Osteoblast (primary cell): ENCODE data around the gene BTBD2. TPM values are rescaled to one million over a fixed set of nuclear protein-coding genes. Genes with fewer than 3 reads are reported as not detected.
A peak's percentile ranks its signal among the peaks of the same experiment; 100 is the strongest.

Source experiments
- DNase-seq: peaks from one replicate; pipeline ENCODE4 v3.0.0; 2011; ENCODE audit warnings: low spot score, mixed read lengths; ENCODE audit not compliant: insufficient read length; ENCODE audit errors: missing footprints
- H2AFZ ChIP-seq: 2 replicates; pipeline ENCODE4 v1.6.0; 2011; ENCODE audit warnings: mild to moderate bottlenecking, low read length
- H3K27ac ChIP-seq: 2 replicates; pipeline ENCODE4 v1.5.1; 2011; ENCODE audit warnings: mild to moderate bottlenecking, low read depth, low read length, moderate library complexity
- H3K27me3 ChIP-seq: 2 replicates; pipeline ENCODE4 v1.6.0; 2012; ENCODE audit warnings: mild to moderate bottlenecking, control low read depth, inconsistent platforms, low read length, moderate library complexity; ENCODE audit not compliant: insufficient read depth
- H3K36me3 ChIP-seq: 2 replicates; pipeline ENCODE4 v1.5.1; 2011; ENCODE audit warnings: mild to moderate bottlenecking, low read length, control low read depth, moderate library complexity; ENCODE audit not compliant: insufficient read depth
- H3K4me1 ChIP-seq: 2 replicates; pipeline ENCODE4 v1.5.1; 2011; ENCODE audit warnings: mild to moderate bottlenecking, low read length, control low read depth, moderate library complexity; ENCODE audit not compliant: insufficient read depth
- H3K4me2 ChIP-seq: 2 replicates; pipeline ENCODE4 v1.6.0; 2011; ENCODE audit warnings: mild to moderate bottlenecking, low read length; ENCODE audit not compliant: insufficient read depth
- H3K4me3 ChIP-seq: fragments of 200-600 bp; sonication (generic); 3 replicates; pipeline ENCODE4 v1.5.1; 2012; ENCODE audit warnings: mild to moderate bottlenecking, low read length, inconsistent platforms; ENCODE audit not compliant: insufficient read depth
- H3K79me2 ChIP-seq: 2 replicates; pipeline ENCODE4 v1.6.0; 2012; ENCODE audit warnings: mild to moderate bottlenecking, low read length, control low read depth, inconsistent platforms; ENCODE audit not compliant: insufficient read depth
- H3K9me3 ChIP-seq: 2 replicates; pipeline ENCODE4 v1.5.1; 2011; ENCODE audit warnings: low read depth, low read length, control low read depth
- H4K20me1 ChIP-seq: 2 replicates; pipeline ENCODE4 v1.6.0; 2012; ENCODE audit warnings: mild to moderate bottlenecking, low read length, control low read depth; ENCODE audit not compliant: insufficient read depth
- CTCF ChIP-seq: IDR thresholded peaks from 2 replicates; pipeline ENCODE4 v1.5.1; 2011; ENCODE audit warnings: mild to moderate bottlenecking, low read depth, low read length, moderate library complexity; ENCODE audit errors: extremely low read depth
- total RNA-seq: library from RNA; depleted of rRNA; stranded (reverse); fragments of >200 nt; gene quantifications from 2 replicates; pipeline ENCODE4 v1.2.3, GENCODE V29; 2012

Gene BTBD2
- total RNA-seq, 1 donor = 57.5 TPM

GRCh38 chr19:2062770-2063169 is 47.3 kb upstream of the BTBD2 start:
- no peaks in the 10 kb centered on the region for H3K79me2 ChIP-seq
- peak; percentile 51 for DNase-seq
- H3K27ac ChIP-seq = no peak overlapping the region
- no peaks in the 10 kb centered on the region for H3K9me3 ChIP-seq
- TF ChIP-seq CTCF = no peak
- H3K4me3 ChIP-seq = no peak overlapping the region
- no peaks in the 10 kb centered on the region for H4K20me1 ChIP-seq
- H3K4me1 ChIP-seq = peaks cover 29% of the 10 kb centered on the region
- H3K4me2 ChIP-seq = no peak overlapping the region
- no peak overlapping the region for H2AFZ ChIP-seq
- H3K36me3 ChIP-seq = no peaks in the 10 kb centered on the region
- H3K27me3 ChIP-seq = no peaks in the 10 kb centered on the region

- peaks cover 29% of the 10 kb centered on the region for H3K4me1 ChIP-seq
- H3K79me2 ChIP-seq = no peaks in the 10 kb centered on the region
- peak overlapping the region; percentile 93 for H2AFZ ChIP-seq
- no peaks in the 10 kb centered on the region for H3K9me3 ChIP-seq
- DNase-seq = no peak
- H3K36me3 ChIP-seq = no peaks in the 10 kb centered on the region
- peak overlapping the region; percentile 93 for H3K4me2 ChIP-seq
- TF ChIP-seq CTCF = no peak
- H3K27ac ChIP-seq = peak overlapping the region; percentile 96
- no peaks in the 10 kb centered on the region for H4K20me1 ChIP-seq
- no peaks in the 10 kb centered on the region for H3K27me3 ChIP-seq
- peak overlapping the region; percentile 82 for H3K4me3 ChIP-seq
These were observed 46.8 kb upstream of the BTBD2 start for GRCh38 chr19:2062389-2062729.

GRCh38 chr19:2061495-2062388 is 46.2 kb upstream of the BTBD2 start:
- Histone ChIP-seq H3K27me3 (no peaks in the 10 kb centered on the region), H3K79me2 (no peaks in the 10 kb centered on the region), H3K4me3 (peak overlapping the region; percentile 82), H3K27ac (peak overlapping the region; percentile 96), H3K4me1 (peaks cover 29% of the 10 kb centered on the region), H3K4me2 (peak overlapping the region; percentile 93), H3K36me3 (no peaks in the 10 kb centered on the region), H2AFZ (peak overlapping the region; percentile 93), H3K9me3 (no peaks in the 10 kb centered on the region), H4K20me1 (no peaks in the 10 kb centered on the region)
- DNase-seq = peak; percentile 100
- no peak for TF ChIP-seq CTCF

GRCh38 chr19:2060884-2061494 is 45.5 kb upstream of the BTBD2 start:
- no peak for DNase-seq
- peak overlapping the region; percentile 93 for H3K4me2 ChIP-seq
- no peaks in the 10 kb centered on the region for H4K20me1 ChIP-seq
- peak overlapping the region; percentile 96 for H3K27ac ChIP-seq
- no peaks in the 10 kb centered on the region for H3K79me2 ChIP-seq
- H3K36me3 ChIP-seq = no peaks in the 10 kb centered on the region
- H3K4me1 ChIP-seq = peaks cover 34% of the 10 kb centered on the region
- H3K9me3 ChIP-seq = no peaks in the 10 kb centered on the region
- peak overlapping the region; percentile 61 for H2AFZ ChIP-seq
- TF ChIP-seq CTCF = no peak
- H3K4me3 ChIP-seq = peak overlapping the region; percentile 82
- H3K27me3 ChIP-seq = no peaks in the 10 kb centered on the region
